NT2/D1 (cell line): ENCODE measurements around the gene CTAG1A.

Experiments used
- YY1 ChIP-seq: IDR thresholded peaks from 2 replicates; pipeline ENCODE4 v1.6.1; 2011; ENCODE audit not compliant: insufficient read length, insufficient read depth
- ZNF274 ChIP-seq: IDR thresholded peaks from 2 replicates; pipeline ENCODE4 v1.6.1; 2011; ENCODE audit warnings: mild to moderate bottlenecking, low read depth, low read length

DNA sequence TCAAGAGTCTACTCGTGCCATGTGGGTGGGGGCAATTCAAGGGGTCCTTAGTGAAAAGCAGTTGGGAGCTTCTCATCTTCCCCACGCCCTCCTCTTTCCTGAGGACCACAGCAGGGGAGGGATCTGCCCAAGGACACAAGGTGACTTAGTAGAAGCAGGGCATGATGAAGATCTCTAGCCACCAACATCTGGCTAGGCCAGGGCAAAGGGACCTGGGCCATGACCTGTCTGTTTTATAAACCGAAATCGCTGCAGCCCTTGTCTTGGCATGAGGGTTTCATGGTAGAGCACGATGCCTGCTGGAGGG, 43.4 kb upstream of the CTAG1A start:
- TF ChIP-seq YY1, result no peak
- no peak for TF ChIP-seq ZNF274
